KG1 (cell line): Measurements from ENCODE around the gene MAB21L4.

Source experiments
- DNase-seq: peaks from one replicate; lab custom pipeline; 2025; lab: John Stamatoyannopoulos, UW

Gene MAB21L4

DNA sequence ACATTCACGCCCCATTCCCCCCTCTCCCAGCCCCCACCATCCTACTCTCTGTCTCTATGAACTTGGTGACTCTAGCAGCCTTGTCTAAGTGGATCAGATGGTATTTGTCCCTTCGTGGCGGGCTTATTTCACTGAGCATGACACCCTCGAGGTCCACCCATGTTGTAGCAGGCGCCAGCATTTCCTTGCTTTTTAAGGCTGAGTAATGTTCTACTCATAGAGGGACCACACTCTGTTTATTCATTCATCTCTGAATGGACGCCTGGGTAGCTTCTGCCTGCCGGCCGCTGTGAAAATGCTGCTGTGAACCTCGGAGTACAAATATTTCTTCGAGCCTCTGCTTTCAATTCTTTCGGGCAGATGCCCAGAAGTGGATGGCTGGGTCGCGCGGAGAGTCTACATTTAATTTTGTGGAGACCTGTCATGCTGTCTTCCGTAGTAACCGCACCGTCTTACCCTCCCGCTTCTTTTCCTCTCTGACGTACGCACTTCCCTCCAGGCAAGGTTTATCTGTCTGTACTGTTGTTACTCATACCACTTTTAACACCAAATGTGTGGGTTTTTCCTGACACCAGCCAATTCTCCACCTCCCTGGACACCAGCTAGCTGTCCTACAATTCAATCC, 15.8 kb upstream of the MAB21L4 start:
- no peak for DNase-seq

DNA sequence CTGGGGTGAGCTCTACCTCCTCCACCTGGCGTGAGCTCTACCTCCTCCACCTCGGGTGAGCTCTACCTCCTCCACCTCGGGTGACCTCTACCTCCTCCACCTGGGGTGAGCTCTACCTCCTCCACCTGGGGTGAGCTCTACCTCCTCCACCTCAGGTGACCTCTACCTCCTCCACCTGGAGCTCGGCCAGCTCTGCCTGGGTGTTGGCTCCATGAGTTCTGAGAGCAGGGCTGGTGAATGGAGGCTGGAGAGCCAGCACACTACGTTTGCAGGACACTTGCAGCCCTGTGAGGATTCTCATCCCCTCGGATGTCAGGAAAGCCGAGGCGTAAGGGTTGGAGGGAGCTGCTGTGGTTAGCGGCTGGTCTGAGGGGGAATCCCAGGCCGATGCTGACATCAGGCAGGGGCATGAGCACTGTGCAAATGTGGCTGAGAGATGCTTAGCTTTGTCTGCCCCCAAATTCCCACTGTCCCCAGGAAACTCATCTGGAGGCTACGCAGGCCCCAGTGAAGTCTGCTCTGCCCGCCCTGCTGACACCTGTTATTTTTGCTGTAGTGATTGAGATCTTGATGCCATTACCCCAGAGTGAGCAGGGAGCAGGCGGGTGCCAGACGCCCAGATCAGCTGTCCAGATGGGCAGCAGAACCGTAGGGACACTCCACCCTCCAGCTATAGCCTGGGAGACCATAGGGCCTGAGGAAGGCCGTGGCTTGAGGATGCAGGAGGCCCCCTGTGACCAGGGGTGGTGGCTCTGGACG, 13.4 kb upstream of the MAB21L4 start:
- no peak for DNase-seq

DNA sequence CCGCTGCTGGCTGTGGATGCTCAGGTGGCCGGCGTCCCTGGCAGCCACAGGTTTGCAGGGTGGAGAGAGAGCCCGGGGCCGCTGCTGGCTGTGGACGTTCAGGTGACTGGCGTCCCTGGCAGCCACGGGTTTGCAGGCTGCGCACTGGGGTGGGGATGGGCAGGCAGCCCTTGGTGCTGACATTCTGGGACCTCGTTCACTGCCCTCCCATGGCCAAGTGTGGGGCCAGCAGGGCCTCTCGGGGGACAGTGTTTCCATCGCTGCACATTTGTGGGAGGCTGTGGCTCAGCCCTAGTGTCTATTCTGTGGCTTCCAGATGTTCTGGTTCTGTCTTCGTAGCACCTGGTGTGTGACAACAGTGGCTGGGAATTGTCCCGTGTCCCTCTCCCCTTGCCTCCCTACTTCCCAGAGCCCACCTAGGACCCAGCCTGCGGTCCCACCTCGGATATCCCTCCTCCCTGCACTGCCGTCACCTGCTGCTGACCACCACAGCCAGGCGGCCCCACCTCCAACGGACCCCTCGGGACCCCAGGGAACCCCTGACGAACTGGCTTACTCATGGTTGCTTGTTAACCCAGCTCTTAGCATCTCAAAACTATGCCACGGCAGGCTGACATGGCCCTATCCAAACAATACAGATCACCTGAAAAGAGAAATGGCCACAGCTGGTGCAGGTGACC, 11.1 kb upstream of the MAB21L4 start:
- DNase-seq, result no peak

DNA sequence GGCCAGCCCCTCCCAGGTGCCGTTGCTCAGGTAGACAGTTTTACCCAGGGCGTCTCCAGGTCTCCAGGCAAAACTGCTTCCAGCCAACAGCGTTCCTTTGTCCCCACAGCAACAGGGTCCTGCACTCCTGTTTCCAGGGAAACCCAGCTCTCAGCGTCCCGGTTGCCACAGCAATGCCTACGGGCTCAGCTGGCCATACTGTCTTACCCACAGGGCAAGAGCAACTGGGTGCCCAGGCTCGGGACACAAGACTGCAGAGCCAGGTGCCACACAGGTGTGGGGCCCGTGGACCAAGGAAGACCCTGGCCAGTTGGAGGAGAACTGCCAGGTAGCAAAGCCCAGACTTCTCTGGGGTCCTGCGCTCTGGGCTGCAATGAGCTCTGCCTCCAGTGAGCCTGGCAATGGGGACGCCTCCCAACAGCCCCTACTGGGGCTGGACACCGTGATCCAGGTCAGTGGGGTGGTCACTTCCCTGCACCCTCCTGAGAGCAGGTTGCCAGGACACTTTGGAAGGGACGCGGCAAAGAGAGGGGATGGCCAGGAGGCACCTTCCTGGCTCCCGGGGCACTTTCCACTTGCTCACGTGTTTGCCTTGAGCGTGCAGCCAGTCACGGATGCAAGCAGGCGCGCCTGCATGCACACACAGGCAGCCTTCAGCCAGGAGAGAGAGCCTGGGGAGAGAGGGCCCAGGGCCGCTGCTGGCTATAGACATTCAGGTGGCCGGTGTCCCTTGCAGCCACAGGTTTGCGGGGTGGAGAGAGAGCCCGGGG, 10.4 kb upstream of the MAB21L4 start, which contains the start of gene CROCC2:
TSS of gene CROCC2 (plus strand) at position 196 of the 770 bp plus-strand sequence. CDS start at position 374, 178 bp downstream.
- no peak for DNase-seq

DNA sequence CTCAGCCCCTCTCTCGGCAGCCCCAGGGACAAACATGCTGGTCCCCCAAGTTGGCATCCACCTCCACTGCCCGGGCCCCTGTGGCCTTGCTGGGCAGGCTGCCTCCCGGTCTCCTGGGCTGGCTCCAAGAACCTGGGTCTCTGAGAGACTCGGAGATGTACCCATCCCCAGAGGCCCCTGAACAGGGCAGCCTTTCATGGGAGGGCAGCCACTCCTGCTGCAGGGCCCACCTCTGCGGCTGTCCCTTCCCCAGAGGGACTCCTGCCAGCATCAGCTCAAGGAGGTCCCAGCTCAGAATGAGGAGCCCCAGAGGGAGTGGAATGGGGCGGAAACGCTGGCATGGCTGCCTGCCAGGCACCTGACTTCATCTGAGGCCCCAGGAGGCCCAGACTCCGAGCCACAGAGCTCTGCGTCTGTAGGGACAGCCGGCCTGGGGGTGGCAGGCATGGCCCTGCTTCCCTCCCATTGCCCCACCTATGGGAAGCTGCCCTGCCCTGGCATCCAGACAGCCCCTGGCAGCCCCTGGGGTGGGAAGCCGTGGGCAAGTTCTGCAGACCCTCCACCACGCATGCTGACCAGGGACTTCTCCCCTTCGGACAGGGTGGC, 9.3 kb upstream of the MAB21L4 start:
- DNase-seq, result no peak

DNA sequence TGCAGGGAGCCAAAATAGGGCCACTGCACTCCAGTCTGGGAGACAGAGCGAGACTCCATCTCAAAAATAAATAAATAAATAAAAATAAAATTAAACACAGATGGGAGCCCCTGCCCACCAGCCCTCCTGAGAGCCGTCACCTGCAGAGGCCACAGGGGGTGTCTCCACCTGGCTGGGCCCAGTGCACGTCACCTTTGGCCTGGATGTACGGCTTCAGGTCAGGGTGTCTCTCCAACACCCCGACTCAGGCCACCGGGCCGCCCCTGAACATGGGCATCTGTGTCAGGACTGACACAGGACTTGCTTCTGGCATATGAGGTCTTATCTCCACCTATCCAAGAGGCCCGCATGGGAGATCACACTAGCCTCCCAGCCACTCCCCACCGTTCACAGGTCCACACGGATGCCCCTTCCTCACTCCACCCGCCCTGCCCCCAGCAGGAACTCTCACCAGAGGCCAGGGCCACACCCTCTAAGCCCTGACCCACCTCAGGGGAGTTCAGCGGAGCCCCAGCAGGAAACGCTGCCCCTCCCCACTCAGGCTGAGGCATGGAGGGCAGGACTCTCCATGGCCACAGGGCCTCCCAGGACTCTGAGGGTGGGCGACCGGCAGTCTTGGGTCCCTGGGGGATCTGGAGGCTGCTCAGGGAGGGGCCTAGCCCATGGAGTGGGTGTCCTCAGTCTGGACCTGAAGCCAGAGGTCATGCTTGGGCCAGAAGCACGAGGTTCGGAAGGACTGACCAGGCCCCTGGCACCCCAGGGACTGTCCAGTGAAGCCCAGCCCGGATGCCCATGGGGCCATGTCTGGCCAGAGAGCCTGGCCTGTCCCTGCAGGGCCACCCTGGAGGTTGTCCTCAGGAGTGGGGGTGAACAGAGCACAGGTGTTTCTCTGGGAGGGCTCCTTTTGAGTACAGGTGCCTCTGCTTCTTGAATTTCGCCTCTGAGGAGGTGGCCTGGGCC, 8.5 kb upstream of the MAB21L4 start:
- DNase-seq, result no peak

DNA sequence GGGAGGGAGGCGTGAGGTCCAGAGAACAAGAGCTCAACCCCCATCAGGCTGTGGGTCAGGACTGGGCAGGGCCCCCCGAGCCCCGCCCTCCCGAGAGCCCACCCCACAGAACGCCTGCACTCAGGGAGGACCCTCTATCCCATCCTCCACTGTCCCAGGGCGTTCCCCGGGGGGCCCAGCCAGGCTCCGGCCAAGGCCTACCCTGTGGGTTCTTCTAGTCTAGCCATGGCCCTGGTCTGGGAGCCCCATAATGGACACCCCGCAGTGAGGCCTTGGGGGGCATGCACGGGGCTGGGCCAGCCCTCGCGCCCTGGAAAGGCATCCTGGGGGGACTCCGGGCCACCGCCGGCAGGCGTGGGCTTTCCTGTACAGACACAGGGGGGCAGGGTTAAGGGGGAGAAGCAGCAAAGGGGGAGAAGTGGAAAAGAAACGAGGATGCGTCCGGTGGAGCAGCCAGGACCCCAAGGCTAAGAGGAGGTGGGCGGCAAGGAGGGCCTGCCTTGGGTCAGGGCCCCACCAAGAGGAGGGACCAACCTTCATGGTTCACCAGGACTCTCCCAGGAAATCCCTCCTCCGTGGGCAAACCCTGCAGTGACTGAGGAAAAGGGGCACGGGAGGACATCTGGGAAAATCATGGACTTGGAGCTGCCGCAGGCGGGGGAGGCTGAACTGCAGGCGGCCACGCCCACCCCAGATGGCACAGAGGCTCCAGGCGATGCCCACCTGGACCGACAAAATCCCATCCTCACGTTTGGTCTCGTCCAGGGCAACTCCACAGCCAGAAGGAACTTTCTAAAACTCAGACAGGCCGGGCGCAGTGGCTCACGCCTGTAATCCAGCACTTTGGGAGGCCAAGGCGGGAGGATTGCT, 7.5 kb upstream of the MAB21L4 start:
- DNase-seq, result no peak

DNA sequence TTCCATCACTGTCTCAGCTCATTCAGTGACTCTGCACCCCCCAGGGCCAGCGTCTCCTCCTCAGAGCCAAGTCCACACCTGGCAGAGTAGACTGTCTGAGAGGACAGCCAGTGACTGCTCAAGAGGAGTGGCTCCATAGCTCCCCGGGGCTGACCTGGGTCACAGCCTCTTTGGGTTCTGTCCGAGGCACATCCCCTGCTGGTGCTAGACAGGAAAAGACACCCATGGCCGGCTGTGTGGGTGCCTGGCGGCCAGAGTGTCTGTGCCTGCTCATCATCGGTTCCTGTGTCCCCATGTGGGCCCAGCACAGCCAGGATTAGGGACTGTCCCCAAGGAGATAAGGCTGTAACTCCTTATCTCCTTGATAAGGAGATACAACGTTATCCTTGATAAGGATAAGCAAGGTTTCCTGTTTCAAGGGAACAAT, 6.7 kb upstream of the MAB21L4 start:
- no peak for DNase-seq

DNA sequence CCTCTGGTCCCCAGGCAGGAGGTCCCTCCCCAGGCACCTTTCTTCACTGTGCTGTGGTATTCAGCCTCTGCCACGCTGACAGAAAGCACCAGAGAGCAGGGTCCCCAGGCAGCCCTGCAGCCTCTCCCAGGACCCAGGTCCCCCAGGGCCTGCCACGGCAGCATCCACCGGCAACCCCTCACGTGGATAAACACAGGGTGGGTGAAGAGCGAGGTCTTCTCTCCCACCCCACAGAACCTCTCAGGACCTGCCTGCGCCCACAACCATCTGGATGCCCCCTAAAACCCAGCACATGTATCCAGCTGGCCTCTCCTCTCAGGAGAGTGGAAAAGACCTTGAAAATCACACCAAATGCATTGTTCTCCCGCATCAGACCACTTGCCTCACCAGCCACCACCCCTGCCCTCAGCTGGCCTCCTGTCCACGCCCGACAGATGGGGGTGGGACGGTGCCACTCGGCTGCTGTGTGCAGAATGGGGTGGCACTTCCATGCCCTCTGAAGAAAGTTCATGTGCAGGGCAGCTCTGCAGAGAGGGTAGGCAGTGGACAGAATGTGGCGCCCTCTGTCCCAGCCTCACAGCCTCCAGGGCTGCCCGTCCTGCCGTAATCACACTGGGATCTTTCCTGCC, 6.1 kb upstream of the MAB21L4 start:
- no peak for DNase-seq

DNA sequence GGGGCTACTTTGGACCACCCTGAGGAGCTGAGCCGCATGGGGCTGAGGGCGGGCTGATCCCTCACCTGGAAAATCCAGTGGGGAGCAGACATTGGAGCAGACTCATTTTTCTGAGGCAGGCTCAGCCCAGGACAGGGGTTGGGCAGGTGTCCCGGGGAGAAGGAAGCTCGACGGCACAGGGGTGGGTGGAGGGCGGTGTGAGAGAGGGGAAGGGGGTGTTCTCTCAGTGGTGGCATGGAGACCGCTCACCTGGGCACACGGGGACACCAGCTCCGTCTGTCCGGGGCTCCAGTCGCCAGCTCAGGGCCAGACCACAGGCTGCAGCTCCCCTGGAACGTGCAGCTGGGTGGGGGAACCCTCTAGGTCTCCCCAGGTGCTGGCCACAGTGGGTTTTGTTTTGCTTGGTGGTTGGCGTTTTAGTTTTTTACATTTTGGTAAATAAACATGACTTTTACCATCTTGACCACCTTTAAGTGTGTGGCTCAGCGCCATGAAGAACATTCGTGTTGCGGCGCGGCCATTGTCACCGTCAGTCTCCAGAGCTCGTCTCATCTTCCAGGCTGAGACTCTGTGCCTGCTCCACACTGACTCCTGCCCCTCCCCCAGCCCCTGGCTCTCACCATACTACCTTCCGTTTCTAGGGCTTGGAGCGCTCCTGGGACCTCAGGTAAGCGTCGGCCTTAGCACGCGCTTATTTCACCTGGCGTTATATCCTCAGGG, 4.3 kb upstream of the MAB21L4 start:
- DNase-seq, result no peak

DNA sequence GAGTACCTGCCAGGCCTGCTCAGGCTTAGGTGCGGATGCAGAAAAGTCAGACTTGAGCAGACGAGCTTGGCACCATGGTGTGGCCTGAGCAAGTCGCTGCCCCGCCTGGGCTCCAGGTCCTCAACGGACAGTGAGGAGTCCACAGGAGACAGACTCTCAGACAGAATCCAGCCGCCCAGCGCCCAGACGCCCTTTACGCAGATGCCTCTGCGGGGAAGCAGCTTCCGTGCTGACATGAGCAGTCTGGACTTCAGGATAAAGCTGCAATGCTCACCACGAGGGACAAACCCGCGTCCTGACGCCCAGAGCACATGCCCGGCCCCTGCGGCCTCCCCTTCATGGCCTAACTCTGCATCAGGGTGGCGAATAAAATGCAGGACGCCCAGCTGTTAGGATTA, 3.5 kb upstream of the MAB21L4 start:
- no peak for DNase-seq

DNA sequence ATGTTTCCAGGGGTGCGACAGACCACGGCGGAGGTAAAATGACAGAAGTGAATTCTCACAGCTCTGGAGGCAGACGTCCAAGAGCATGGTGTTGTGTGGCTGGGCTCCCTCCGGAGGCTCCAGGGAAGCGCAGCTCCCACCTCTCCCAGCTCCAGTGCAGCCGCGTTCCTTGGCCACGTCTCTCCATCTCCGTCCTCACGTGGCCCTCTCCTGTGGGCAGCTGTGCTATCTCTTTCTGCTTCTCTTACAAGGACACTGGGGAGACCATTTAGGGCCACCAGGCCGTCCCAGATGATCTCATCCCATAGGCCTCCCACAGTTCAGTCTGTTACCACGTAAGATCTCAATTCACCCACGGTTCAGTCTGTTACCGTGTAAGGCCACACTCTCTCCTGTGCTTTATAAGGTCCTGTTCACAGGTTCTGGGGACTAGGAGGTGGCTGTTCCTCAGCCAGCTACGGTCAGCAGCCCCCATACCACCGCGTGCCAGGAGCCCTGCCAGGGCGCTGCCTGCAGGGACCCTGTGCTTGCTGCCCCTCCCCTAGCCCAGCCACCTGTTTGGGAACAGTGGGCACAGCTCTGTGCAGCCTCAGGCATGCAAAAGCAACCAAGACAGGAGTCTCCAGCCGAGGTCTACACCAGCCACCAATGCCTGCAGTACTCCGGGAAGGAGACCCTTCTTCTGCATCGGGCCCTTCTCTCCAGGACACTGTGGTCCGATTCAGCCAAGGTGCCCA, 2.9 kb upstream of the MAB21L4 start:
- no peak for DNase-seq

DNA sequence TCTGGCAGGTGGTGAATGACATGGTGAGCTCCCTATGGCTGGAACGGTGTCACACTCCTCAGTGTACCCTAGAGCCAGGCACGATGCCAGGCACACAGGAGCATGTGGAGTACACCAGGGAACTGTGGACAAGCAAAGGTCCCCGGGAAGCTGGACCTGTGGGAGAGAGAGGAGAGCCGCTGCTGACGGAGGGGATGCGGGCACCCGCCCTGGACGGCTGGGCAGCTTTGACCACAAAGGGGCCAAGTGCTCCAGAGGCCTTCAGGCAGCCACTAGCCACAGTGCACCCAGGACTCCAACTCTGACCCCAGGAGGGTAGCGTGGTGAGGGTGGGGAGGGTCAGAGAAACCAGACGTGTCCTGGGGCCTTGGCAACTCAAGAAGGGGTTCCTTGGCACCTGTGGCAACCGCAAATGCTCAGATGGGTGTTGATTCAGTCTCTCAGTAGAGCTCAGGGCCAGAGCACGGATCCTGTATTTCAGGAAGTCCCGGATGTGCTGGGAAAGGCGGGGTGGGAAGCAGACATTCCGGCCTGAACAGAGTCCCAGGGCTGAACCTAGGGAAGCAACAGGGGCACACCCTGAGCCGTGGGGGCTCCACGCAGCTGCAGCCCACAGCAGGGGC, 2.3 kb upstream of the MAB21L4 start:
- no peak for DNase-seq

DNA sequence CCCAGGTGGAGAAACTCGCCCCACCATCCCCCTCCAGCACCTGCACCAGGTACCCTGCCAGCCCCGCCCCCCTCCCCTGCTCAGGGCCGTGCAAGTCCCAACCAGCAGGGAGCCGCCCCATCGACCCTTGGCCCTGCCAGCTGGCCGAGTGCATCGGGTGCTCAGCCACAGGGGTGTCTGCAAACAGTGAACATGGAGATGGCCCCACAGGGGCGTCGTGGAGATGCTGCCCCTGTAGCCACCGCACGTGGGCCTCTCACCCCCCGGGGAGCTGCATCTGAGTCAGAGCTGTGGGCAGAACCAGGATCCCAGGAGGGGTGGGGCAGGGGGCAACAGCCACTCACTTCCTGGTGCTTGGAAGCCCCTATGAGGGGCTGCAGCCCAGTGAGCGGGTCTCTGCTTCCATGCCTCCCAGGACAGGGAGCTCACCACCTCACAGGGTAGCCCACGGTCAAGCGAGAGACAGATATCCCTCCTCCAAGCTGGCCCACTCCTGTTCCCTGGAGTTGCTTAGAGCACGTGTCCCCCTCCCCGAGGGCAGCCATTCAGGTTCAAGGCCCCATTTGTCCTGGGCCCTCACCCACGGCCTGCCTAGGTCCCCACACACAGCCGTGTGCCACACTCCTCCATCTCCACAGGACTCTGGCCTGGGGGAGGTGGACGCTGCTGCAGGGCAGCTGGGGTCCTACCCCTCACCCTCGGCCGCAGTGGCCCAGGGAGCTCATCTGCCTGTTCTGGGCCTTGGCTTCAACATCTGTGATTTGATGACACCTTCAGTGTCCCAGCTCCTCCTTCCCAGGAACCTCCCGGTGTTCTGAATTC, 1.1 kb upstream of the MAB21L4 start:
- DNase-seq, result no peak

DNA sequence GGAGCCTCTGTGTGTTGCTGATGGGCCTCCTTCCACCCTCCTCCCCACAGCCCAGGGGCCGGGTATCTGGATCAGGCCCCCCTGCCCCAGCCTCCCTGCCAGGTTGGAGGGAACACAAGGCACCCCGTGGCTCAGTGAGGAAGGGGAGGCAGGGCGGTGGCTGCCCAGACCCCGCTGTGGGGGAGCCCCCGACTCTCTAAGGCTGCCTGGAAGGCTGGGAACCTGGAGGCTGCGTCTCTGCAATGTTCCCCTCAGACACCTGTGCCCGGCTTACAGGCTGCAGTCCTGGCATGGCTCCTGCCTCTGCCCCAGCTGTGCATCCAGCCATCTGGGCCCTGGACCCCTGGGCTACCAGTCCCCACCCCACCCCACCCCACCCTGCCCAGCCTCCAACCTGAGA, 438 bp upstream of the MAB21L4 start:
- DNase-seq, result no peak

DNA sequence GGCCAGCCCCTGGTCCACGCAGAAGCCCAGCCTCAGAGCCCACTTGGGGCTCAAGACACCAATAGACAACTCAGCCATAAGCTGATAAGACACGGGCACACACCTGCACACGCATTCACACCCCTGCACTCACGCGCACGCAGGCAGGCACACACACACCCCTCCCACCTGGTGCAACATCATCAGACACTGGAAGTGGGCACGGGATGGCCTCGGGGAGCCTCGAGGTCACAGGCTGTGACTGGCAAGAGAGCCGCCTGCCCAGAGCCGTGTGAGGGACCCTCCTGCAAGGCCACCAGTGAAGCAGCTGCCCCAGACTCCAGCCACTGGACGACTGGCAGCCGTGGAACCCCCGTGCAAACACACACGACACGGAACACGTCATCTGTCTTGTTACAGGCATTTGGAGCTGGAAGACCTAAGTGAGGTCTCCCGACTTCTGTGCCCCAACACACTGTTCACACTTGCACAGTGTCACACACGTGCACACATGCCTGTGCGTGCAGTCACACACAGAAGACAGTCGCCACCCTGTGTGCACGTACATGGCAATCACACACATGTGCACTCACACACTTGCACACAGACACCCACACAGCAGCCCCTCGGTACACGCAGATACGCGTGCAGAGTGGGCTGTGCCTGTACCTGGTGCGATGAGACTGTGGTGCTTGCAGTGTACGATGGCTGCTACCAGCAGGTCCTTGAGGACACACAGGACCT, 959 bp downstream of the MAB21L4 start:
- DNase-seq, result no peak
